ENCODE results near the gene TANGO6. TPM values are rescaled to one million over a fixed set of nuclear protein-coding genes. Genes with fewer than 3 reads are reported as not detected.
"Not testable (repeated sequence)": the region's sequence is repeated elsewhere in the genome, so short reads cannot be mapped to it uniquely, and the experiment has no call there.

The TANGO6 gene
- total RNA-seq, 1 donor from 2014 or later: 21.1 TPM

DNA sequence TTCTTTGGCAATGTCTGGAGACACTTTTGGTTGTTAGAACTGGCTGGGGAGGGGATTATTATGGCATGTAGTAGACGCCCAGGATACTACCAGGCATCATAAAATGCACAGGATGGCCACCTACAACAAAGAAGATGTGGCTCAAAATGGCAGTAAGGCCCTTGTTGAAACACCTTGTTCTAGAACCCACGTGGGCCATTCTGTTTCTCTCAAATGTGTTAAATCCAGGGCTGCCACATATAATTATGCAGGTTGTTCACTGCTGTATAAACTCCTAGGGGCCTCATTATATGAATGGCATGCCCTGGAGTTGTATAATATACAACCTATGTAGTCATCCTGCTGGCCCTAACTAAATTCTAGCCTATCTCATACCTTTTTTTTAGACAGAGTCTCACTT lies 138.6 kb downstream of the TANGO6 start:
- Mint-ChIP-seq H3K4me1 (no peaks in the 10 kb centered on the region), H3K27me3 (ENCODE audit: low read depth) (no peaks in the 10 kb centered on the region), H3K9me3 (no peaks in the 10 kb centered on the region), H3K36me3 (ENCODE audit: low read depth) (no peaks in the 10 kb centered on the region), H3K4me3 (no peak overlapping the region), H3K27ac (ENCODE audit: unreplicated experiment) (no peak overlapping the region)
- no peak for DNase-seq (ENCODE audit: low read depth, low spot score)
- TF ChIP-seq, protein P1, sequence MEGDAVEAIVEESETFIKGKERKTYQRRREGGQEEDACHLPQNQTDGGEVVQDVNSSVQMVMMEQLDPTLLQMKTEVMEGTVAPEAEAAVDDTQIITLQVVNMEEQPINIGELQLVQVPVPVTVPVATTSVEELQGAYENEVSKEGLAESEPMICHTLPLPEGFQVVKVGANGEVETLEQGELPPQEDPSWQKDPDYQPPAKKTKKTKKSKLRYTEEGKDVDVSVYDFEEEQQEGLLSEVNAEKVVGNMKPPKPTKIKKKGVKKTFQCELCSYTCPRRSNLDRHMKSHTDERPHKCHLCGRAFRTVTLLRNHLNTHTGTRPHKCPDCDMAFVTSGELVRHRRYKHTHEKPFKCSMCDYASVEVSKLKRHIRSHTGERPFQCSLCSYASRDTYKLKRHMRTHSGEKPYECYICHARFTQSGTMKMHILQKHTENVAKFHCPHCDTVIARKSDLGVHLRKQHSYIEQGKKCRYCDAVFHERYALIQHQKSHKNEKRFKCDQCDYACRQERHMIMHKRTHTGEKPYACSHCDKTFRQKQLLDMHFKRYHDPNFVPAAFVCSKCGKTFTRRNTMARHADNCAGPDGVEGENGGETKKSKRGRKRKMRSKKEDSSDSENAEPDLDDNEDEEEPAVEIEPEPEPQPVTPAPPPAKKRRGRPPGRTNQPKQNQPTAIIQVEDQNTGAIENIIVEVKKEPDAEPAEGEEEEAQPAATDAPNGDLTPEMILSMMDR (conservative IDR thresholded peaks at IDR 0.05): no peak

DNA sequence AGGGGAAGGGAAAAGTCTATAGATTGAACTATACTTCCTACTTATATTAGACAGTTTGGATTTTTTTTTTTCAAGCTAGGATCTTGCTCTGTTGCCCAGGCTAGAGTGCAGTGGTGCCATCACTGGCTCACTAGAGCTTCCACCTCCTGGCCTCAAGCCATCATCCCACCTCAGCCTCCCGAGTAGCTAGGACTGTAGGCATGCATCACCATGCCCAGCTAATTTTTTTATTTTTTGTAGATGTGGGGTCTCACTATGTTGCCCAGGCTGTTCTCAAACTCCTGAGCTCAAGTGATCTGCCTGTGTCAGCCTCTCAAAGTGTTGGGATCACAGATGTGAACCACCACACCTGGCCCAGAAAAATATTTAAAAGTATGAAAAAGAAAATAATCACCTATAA lies 141.1 kb downstream of the TANGO6 start:
- H3K9me3 Mint-ChIP-seq: no peaks in the 10 kb centered on the region

DNA sequence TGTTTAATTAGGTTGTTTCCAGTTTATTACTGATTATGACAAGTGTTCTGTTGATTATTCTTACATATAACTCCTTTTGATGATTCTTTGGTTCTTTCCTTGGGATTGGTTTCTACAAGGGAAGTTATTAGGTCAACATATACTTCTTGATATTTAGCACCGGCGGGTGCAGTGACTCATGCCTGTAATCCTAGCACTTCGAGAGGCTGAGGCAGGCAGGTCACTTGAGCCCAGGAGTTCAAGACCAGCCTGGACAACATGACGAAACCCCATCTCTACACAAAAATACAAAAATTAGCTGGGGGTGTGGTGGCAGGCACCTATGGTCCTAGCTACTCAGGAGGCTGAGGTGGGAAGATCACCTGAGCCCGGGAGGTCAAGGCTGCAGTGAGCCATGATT lies 141.9 kb downstream of the TANGO6 start:
- H3K4me1 Mint-ChIP-seq: peaks cover 10% of the 10 kb centered on the region
- no peaks in the 10 kb centered on the region for H3K36me3 Mint-ChIP-seq (ENCODE audit: low read depth)
- no peak for DNase-seq (ENCODE audit: low read depth, low spot score)
- H3K27ac Mint-ChIP-seq (ENCODE audit: unreplicated experiment): no peak overlapping the region
- no peaks in the 10 kb centered on the region for H3K27me3 Mint-ChIP-seq (ENCODE audit: low read depth)
- H3K9me3 Mint-ChIP-seq: no peaks in the 10 kb centered on the region
- no peak overlapping the region for H3K4me3 Mint-ChIP-seq
- TF ChIP-seq, protein P1 (conservative IDR thresholded peaks at IDR 0.05): no peak

More for the DNA sequence above, 141.1 kb downstream of the TANGO6 start:
- no peak for DNase-seq (ENCODE audit: low read depth, low spot score)
- TF ChIP-seq, protein P1 (conservative IDR thresholded peaks at IDR 0.05): no peak
- Mint-ChIP-seq H3K4me1 (peaks cover 10% of the 10 kb centered on the region), H3K27me3 (ENCODE audit: low read depth) (no peaks in the 10 kb centered on the region), H3K27ac (ENCODE audit: unreplicated experiment) (no peak overlapping the region), H3K4me3 (no peak overlapping the region), H3K36me3 (ENCODE audit: low read depth) (no peaks in the 10 kb centered on the region)

DNA sequence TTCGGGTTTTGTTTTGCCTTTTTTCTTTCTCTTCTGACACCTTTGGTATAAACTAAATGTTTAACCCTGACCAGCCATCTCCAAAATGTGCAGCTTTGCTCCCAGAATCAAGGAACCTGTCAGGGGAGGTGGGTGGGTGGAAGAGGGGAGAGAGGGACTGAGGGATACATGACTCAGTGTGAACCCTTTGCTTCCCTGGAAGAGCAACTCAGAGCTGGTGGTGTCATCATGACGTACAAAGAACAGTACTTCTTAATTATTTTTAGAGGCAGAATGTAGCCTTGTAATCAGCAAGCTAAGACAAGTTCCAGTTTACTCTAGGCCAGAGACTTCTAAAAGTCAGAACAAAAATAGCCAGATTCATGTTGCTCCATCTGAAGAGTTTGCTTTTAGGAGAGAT lies 142.5 kb downstream of the TANGO6 start:
- H3K27me3 Mint-ChIP-seq (ENCODE audit: low read depth): no peaks in the 10 kb centered on the region
- H3K4me3 Mint-ChIP-seq: no peak overlapping the region
- no peak overlapping the region for H3K27ac Mint-ChIP-seq (ENCODE audit: unreplicated experiment)
- no peaks in the 10 kb centered on the region for H3K9me3 Mint-ChIP-seq
- DNase-seq (ENCODE audit: low read depth, low spot score): no peak
- peaks cover 10% of the 10 kb centered on the region for H3K4me1 Mint-ChIP-seq
- no peaks in the 10 kb centered on the region for H3K36me3 Mint-ChIP-seq (ENCODE audit: low read depth)
- TF ChIP-seq, protein P1 (conservative IDR thresholded peaks at IDR 0.05): no peak

DNA sequence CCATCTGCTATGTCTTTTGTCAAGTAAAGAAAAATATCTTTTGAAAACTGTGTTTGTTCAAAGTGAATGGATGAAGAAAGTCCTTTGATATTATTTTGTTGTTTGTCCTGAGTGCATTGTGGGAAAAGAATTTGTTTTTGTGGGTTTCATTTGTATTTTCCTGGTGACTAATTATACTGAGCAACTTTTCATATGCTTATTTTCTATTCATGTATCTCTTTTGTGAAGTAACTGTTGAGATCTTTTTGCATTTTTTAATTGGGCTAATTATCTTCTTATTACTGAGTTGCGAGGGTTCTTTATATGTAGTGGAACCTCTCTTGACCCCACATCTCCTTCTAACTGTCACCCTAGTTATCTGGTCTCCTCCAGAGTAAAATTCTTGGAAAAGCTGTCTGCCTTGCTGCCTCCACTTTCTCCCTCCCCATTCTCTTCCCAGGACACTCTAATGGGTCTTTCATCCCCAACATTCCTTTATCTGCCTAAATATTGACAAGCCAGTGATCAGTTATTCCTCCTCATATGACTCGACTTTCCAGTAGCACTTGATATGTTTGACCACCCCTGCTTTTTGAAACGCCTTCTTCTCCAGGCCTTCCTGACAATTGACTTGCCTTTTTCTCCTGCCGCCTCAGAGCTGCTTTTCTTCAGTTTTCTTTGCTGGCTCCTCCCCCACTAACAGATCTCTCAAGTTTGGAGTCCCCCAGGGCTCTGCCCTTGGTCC lies 144.6 kb downstream of the TANGO6 start:
- Mint-ChIP-seq H3K9me3 (no peaks in the 10 kb centered on the region), H3K4me1 (peaks cover 10% of the 10 kb centered on the region), H3K36me3 (ENCODE audit: low read depth) (no peaks in the 10 kb centered on the region), H3K27me3 (ENCODE audit: low read depth) (no peaks in the 10 kb centered on the region), H3K27ac (ENCODE audit: unreplicated experiment) (no peak overlapping the region), H3K4me3 (no peak overlapping the region)
- TF ChIP-seq, protein P1 (conservative IDR thresholded peaks at IDR 0.05): no peak
- no peak for DNase-seq (ENCODE audit: low read depth, low spot score)

DNA sequence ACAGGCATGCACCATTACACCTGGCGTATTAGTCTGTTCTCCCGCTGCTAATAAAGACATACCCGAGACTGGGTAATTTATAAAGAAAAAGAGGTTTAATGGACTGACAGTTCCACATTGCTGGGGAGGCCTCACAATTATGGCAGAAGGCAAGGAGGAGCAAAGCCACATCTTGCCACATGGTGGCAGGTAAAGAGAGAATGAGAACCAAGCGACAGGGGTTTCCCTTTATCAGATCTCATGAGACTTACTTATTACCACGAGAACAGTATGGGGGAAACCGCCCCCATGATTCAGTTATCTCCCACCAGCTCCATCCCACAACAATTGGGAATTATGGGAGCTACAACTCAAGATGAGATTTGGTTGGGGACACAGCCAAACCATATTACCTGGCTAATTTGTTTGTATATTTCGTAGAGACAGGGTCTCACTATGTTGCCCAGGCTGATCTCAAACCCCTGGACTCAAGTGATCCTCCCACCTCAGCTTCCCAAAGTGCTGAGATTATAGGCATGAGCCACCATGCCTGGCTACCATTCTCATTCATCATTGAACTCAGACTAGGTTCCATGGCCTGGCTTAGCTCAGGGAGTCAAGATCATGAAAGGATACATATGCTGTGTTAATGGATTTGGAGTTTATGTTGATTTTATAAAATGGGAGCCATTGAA lies 147.0 kb downstream of the TANGO6 start:
- H3K27me3 Mint-ChIP-seq (ENCODE audit: low read depth); H3K36me3 Mint-ChIP-seq (ENCODE audit: low read depth); H3K9me3 Mint-ChIP-seq; H3K4me3 Mint-ChIP-seq; DNase-seq (ENCODE audit: low read depth, low spot score); H3K27ac Mint-ChIP-seq (ENCODE audit: unreplicated experiment): not testable (repeated sequence)
- peaks cover 14% of the 10 kb centered on the region for H3K4me1 Mint-ChIP-seq

Data from neural crest cell (in vitro differentiated cells).